ENCODE measurements around the gene TEP1.

The TEP1 gene

DNA sequence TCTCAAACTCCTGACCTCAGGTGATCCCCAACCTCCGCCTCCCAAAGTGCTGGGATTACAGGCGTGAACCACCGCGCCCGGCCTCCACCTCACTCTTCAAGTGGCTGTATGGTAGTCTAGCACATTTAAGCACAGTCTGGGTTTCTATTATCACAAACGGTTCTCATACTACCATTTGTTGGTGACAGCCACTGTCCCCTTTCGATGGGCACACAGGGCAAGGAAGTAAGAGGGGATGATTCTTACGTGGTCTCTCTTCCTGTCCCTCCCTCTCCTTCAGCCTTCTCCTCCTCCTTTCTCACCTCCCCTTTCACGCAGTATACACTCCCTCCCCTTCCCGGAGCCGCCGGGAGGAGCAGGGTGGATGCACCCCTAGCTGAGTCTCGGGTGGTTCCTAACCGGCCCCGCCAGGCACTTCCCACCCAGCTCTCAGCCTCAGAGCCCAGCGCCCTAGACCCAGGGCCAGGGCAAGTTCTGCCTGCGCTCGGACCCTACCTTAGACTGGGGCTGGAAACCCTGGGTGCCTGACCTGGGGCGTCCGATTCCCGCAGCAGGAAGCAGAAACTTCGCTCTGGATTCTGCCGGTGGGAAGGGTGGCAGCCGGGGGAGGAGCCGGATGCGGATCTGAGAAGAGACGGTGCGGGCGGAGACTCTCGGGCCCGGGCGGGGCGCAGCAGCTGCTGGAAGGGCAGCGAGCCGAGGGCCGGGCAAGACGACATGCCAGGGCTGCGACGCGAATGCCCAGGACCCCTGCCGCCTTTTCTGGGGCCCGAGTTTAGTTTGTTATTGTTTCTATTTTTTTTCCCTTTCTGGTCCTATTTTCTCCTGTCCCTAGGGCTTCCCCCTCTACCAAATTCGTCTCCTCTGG, at the start of gene TEP1:
TEP1 (minus strand) TSS at position 626 of the 868 bp plus-strand sequence. CDS start 5,062 bp downstream, outside the sequence.
- H3K27ac ChIP-seq (ENCODE audit: low read length), result peak within 1 kb of the TSS; percentile 79
- H3K27me3 ChIP-seq (ENCODE audit: low read depth, low read length), result no peaks in the 10 kb centered on the region
- H2AFZ ChIP-seq (ENCODE audit: low read depth, low read length), result peak within 1 kb of the TSS; percentile 15
- H3K4me1 ChIP-seq (ENCODE audit: low read length), result peaks cover 26% of the 10 kb centered on the region
- H3K4me3 ChIP-seq (ENCODE audit: low read length), result peak within 1 kb of the TSS; percentile 80
- no peaks in the 10 kb centered on the region for H3K9me3 ChIP-seq (ENCODE audit: insufficient read depth, low read length)
- H3K9ac ChIP-seq (ENCODE audit: low read length), result peak within 1 kb of the TSS; percentile 90
- no peak for TF ChIP-seq EZH2phosphoT487 (IDR thresholded peaks at IDR 0.05; ENCODE audit: low read depth)
- TF ChIP-seq, protein P1, sequence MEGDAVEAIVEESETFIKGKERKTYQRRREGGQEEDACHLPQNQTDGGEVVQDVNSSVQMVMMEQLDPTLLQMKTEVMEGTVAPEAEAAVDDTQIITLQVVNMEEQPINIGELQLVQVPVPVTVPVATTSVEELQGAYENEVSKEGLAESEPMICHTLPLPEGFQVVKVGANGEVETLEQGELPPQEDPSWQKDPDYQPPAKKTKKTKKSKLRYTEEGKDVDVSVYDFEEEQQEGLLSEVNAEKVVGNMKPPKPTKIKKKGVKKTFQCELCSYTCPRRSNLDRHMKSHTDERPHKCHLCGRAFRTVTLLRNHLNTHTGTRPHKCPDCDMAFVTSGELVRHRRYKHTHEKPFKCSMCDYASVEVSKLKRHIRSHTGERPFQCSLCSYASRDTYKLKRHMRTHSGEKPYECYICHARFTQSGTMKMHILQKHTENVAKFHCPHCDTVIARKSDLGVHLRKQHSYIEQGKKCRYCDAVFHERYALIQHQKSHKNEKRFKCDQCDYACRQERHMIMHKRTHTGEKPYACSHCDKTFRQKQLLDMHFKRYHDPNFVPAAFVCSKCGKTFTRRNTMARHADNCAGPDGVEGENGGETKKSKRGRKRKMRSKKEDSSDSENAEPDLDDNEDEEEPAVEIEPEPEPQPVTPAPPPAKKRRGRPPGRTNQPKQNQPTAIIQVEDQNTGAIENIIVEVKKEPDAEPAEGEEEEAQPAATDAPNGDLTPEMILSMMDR (IDR thresholded peaks at IDR 0.05; ENCODE audit: low read depth, low read length), result no peak
- peak within 1 kb of the TSS; percentile 88 for H3K4me2 ChIP-seq (ENCODE audit: low read length)
- peaks cover 5% of the 10 kb centered on the region for H3K36me3 ChIP-seq (replicated peaks; ENCODE audit: low read depth, low read length)
- H4K20me1 ChIP-seq (ENCODE audit: insufficient read depth, low read length), result peaks cover 7% of the 10 kb centered on the region
- H3K79me2 ChIP-seq (ENCODE audit: low read length), result peaks cover 44% of the 10 kb centered on the region

DNA sequence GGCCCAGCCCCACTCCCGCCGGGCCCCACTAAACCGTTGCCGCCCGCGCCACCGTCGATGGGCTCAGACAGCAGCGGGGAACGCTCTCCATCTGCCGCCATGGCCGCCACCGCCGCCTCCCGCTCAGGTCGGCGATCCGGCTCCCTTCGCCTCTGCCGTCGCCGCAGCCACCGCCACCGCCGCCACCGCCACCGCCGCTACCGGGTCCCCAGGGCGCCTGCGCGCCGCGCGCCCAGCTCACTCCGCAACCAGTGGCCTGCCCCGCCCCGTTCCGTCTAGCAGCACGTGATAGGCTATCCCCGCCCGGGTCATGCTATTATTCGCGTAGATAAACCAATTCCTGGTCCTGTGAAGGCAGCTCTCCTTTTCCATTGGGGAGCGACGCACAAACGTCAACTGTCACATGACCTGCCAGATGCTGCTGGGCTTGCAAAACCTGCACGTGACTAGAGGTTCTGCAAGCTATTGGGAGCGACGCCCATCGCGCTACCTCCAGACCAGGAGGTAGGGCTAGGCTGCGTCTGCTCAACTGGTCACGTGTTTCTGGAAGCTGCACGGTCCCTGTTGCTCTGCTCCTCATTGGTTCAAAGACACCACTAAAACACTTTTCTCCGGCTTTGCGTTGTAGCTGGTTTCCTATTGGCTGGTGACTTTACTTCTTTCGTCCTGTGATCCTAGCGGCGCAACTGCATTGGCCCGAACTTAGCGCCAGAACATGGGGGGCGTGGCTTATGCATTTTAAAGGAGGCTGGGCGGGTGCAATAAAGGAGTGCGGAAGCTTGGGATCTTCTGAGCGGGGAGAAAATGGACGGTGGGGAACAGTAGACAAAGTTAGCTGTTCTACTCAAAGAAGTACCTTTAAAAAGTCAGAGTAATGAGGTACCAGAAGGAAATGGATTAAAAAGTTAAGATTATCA, 48.2 kb upstream of the TEP1 start, which contains the start of gene PIP4P1:
PIP4P1 (minus strand) TSS at position 210 of the 917 bp plus-strand sequence; CDS start at position 101, 109 bp downstream.
- Histone ChIP-seq H3K9me3 (ENCODE audit: insufficient read depth, low read length) (no peaks in the 10 kb centered on the region), H2AFZ (ENCODE audit: low read depth, low read length) (no peak within 1 kb of the TSS), H3K27me3 (ENCODE audit: low read depth, low read length) (no peaks in the 10 kb centered on the region), H3K36me3 (replicated peaks; ENCODE audit: low read depth, low read length) (peaks cover 41% of the 10 kb centered on the region), H3K79me2 (ENCODE audit: low read length) (peaks cover 45% of the 10 kb centered on the region), H4K20me1 (ENCODE audit: insufficient read depth, low read length) (no peaks in the 10 kb centered on the region), H3K27ac (ENCODE audit: low read length) (peak within 1 kb of the TSS; percentile 95), H3K4me1 (ENCODE audit: low read length) (peaks cover 40% of the 10 kb centered on the region), H3K4me3 (ENCODE audit: low read length) (peak within 1 kb of the TSS; percentile 89), H3K9ac (ENCODE audit: low read length) (peak within 1 kb of the TSS; percentile 92), H3K4me2 (ENCODE audit: low read length) (peak within 1 kb of the TSS; percentile 87)
- TF ChIP-seq, protein P1 (IDR thresholded peaks at IDR 0.05; ENCODE audit: low read depth, low read length), result no peak

DNA sequence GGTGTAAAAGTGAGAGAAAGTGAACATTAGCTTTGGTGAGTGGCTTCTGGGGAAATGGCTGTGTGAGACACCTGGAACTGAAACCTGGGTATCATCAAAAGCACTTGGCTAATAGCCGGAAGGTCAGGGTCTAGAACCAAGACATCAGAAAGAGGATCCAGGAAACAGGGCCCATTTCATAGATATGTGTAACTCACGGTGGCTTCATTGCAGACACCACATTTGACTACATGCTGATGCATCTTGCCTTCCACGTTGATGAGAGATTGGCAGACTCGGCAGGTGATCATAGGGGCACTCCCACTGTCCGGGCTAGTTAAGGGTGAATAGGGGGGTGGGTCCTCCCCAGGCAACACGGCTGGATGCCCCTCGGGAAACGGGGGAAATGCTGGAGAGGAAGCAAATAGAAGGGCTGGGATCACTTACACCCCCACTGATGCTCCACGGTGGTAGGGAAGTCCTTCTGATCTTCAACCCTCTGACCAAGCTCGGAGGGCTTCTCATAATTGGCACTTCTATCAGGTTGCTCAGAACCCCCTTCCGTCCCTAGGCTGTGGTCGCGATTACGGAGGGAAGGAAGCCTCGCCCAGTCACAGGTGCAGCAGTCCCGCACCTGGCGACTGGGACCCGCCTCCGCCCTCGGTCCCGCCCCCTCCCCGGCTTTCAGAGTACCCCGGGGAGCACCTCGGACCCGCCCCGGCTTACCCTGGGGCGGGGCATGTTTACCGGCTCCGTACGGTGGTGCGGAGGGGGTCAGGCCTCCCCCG, 47.3 kb upstream of the TEP1 start:
- H3K4me1 ChIP-seq (ENCODE audit: low read length), result peaks cover 46% of the 10 kb centered on the region

More for the DNA sequence above, 47.3 kb upstream of the TEP1 start:
- Histone ChIP-seq H3K4me3 (ENCODE audit: low read length) (peak overlapping the region; percentile 89), H3K36me3 (replicated peaks; ENCODE audit: low read depth, low read length) (peaks cover 49% of the 10 kb centered on the region), H3K27ac (ENCODE audit: low read length) (peak overlapping the region; percentile 95), H3K79me2 (ENCODE audit: low read length) (peaks cover 53% of the 10 kb centered on the region), H3K9me3 (ENCODE audit: insufficient read depth, low read length) (no peaks in the 10 kb centered on the region), H3K9ac (ENCODE audit: low read length) (peak overlapping the region; percentile 92), H2AFZ (ENCODE audit: low read depth, low read length) (no peak overlapping the region), H3K27me3 (ENCODE audit: low read depth, low read length) (no peaks in the 10 kb centered on the region), H4K20me1 (ENCODE audit: insufficient read depth, low read length) (no peaks in the 10 kb centered on the region), H3K4me2 (ENCODE audit: low read length) (peak overlapping the region; percentile 87)
- no peak for TF ChIP-seq EZH2phosphoT487 (IDR thresholded peaks at IDR 0.05; ENCODE audit: low read depth)
- TF ChIP-seq, protein P1 (IDR thresholded peaks at IDR 0.05; ENCODE audit: low read depth, low read length), result no peak

All from OCI-LY3 (cell line).